NCI-H446 treated with DMSO at 0.1 percent for 48 hours (cell line): ENCODE measurements around the gene MUC20.
"Not testable (repeated sequence)": the region's sequence is repeated elsewhere in the genome, so short reads cannot be mapped to it uniquely, and the experiment has no call there.

ENCODE experiments used
- DNase-seq: peaks from one replicate; lab custom pipeline; 2025; lab: John Stamatoyannopoulos, UW

Gene MUC20

GRCh38 chr3:195731356-195731905 is 10.7 kb downstream of the MUC20 start:
- DNase-seq: no peak

DNA sequence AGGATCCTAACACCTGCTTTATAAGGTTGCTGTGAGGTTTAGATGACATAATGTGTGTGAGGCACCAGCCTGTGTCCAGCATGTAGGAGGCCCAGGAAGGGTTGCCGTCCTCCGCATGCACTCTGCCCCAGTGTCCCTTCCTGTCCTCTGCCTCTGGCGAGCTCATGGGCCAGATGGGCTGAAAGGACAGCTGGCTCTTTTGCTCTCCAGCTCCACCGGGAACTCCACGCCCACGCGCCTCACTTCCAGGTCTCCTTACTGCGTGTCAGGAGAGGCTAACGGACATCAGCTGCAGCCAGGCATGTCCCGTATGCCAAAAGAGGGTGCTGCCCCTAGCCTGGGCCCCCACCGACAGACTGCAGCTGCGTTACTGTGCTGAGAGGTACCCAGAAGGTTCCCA is 12.2 kb downstream of the MUC20 start:
- no peak for DNase-seq

DNA sequence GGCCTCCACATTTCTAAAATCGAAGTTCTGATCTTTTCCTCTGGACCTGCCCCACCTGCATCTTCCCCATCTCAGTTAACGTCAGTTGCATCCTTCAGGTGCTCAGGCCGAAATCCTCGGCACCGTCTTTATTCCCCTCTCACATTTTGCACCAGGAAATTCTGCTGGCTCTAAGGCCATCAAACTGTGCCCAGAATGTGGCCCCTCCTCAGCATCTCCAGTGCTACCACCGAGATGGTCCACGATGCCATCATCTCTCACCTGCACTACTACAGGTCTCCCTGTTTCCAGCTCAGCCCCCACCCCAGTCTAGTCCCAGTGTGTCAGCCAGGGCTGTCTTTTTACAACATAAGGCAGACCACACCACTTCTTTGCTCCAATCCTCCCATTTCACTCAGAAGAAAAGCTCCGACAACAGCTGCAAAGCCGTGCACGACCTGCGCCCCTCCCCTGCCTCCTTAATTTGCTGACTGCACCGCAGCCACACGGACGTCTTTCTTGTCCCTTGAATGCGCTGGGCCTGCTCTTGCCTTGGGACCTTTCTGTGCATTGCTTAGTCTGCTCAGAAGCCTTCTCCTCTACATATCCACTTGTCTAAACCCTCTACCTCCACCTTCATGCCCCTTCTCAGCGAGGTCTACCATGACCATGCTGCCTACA is 14.4 kb downstream of the MUC20 start:
- no peak for DNase-seq

DNA sequence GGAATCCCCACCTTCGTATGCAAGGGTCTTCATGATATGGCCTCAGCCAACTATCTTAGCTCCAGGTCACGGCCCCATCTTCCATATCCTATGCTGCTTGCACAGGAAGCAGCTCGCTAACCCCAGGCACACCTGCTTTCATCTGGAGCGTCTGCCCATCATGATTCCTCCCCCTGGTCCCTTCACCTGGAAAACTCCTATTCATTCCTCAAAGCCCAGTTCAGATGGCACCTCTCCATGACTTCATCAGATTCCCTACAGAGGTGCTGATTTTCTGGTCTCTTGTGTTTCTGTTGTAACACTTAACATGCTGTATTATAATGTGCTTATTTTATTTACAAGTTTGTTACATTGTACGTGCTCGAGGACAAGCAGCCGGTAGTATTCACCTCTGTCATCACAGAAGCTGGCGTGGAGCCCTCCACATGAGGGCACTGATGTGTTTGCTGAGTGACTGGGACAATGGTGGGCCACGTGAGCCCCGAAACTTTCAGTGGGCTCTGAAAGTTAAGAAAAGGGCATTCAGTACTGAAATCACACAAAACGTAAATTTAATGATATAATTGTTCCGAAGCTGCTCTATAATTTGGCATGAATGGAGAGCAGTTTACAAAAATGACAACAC is 16.2 kb downstream of the MUC20 start:
- DNase-seq: no peak

DNA sequence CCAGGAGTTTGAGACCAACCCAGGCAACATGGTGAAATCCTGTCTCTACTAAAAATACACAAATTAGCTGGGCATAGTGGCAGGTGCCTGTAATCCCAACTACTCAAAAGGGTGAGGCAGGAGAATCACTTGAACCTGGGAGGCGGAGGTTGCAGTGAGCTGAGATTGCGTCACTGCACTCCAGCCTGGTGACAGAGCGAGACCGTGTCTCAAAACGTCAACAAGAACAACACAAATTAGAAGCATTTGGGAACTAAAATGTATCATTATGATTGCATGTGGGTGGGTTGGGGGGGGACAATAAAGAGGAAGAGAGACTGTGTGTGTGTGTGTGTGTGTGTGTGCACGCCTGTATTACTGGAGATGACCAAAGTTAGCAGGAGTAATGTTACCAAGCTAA is 17.0 kb downstream of the MUC20 start:
- not testable (repeated sequence) for DNase-seq

DNA sequence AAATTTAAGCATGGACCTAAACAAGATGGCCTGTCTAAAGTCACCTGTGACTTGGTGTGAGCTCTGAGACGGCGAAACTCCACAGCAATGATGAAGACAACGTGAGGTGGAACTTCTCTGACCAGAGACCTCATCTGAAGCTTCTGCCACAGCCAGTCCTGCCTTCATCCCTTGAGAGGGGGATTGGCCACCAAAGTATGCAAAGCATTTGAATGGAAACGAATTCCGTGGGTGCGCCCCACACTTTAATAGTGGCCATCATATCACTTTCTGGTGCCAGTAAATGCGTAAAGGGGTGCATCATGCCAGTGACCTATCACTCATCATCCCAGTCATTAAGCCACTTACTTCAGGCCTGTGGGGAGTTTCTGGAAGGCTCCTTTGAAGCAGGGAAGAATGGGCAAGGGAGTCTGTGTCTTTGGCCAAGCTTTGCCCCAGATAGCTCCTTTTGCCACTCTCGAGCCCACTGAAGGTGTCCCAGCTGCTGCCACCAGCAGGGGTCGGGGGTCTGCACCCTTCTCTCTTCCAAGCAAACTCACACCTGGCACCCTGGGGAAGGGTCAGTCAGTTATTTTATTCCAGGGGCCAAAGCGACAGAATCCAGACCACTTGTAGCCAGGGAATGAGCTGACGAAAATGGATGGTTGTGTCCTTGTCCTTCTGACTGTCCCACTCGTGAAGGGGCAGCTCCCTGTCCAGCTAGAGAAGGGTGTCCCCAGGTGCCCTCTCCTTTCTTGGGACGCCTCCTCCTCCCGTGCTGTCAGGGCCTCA is 17.7 kb downstream of the MUC20 start:
- DNase-seq: no peak

- DNase-seq: no peak
Measured at GRCh38 chr3:195739561-195740111, 18.9 kb downstream of the MUC20 start.

DNA sequence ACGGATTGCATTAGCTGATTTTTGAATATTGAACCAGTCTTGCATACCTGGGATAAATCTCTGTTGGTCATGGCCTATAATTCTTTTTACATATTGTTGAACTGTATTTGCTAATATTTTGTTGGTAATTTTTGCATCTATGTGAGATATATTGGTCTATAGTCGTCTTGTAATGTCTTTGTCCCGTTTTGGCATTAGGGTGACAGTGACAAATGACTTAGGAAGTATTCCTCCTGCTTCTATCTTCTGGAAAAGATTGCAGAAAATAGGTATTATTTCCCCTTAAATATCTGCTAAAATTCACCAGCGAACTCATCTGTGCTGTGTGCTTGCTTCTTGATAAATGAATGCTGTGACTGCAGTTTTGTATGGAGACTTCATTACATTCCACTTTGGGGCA is 23.7 kb downstream of the MUC20 start:
- DNase-seq: no peak

DNA sequence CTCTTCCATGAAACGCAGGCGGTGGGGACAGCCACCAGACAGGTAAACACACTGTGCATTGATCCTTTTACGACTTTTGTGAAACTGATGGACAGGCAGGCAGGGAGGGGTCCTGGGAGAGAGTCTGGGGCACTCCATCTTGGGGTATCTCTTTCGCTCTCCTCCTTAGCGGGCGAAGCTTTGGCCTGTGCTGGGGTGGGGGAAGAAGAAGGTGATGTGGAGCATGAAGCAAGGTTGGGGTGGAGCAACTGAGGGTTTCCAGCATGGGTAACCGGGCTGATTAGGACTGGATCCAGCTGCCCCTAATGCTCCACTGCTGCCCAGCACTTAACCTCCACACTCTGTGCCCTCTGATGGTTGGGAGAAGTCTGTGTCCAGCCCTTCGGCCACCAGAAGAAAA is 25.6 kb downstream of the MUC20 start:
- DNase-seq: no peak

GRCh38 chr3:195746751-195747150 is 26.0 kb downstream of the MUC20 start:
- DNase-seq: no peak

DNA sequence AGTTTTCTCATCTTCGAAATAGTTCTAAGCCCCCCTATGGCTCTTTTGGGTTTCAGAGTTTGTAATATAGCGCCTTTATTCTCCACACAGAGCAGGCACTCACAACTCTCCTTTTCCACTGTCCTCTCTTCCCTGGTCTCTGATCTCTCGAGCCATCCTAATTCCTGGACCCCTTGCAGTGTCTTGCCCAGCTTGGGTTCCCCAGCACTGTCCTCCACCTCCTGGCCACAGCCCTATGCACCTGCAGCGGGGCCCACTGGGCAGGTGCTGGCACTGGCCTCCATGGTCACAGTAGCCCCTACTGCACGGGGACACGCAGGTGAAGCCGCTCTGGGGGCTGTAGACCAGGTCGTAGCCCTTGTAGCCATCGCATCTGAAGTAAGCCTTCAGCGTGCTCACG is 27.9 kb downstream of the MUC20 start:
- no peak for DNase-seq

DNA sequence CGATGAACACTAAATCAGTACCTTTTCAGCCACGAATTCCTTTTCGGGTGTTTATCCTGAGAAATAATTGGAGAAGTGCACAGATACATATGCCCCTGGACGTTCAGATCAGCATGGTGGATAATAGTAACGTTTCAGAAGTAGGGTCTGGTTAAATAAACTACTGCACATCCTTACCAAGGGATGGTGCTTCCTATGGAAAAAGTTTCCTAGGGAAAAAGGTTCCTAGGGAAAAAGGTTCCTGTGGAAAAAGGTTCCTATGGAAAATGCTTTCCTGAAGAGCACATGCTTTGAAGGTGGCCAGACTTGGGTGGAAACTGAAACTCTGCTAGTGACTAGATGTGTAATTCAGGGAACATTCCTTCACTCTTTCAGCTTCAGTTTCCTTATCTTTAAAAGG is 28.3 kb downstream of the MUC20 start:
- not testable (repeated sequence) for DNase-seq

GRCh38 chr3:195750797-195751520 is 30.2 kb downstream of the MUC20 start:
- DNase-seq: no peak

- DNase-seq: no peak
Measured at GRCh38 chr3:195751560-195751959, 30.8 kb downstream of the MUC20 start.

DNA sequence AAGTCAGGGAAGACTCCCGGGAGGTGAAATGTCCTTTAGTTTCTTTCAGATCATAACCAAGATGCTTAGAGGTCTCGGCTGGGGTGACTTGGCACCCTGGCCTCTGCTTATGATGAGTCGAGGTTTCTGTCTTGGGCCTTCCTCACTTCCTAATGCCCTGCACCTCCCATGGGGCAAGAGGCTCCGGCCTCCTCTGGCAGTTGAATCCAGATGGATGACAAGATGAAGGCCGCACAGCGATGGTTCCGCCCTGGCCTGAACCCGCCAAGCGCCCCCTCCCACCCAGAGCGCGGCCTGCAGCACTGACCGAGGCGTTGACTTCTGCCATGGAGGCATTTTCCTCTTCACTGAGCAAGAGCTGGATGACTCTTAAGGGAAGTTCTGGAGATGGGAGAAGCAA is 31.3 kb downstream of the MUC20 start:
- DNase-seq: no peak

- DNase-seq: no peak
Measured at GRCh38 chr3:195752546-195753331, 32.0 kb downstream of the MUC20 start.

DNA sequence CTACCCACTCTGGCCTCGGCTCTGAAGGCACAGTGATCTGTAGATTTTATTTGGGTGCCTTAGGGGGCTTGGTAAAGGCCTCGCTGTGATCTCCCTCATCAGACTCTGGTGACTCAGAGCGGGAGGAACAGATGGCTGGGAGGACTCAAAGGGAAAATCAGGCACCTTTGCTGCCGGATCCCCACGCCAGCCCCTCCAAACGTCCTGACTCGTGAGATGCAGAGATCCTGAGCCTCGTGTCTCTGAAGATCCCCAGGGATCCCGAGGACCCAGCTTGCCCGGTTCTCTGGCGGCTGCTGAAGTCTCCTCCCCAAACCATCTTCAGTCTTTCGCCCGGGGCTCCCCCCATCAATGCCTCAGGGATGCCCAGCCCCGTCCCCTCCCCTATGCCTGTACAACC is 32.8 kb downstream of the MUC20 start:
- DNase-seq: no peak

- DNase-seq: no peak
Measured at GRCh38 chr3:195754141-195754540, 33.4 kb downstream of the MUC20 start.

DNA sequence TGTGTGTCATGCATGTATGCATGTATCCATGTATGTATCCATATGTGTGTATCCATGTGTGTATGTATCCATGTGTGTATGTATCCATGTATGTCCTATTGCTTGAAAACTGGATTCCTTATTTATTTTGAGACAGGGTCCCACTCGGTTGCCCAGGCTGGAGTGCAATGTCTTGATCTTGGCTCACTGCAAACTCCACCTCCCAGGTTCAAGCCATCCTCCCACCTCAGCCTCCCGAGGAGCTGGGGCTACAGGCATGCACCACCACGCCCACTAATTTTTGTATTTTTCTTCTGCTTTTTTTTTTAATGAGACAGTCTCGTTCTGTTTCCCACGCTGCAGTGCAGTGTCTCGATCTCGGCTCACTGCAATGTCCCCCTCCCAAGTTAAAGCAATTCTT is 34.1 kb downstream of the MUC20 start:
- DNase-seq: no peak

DNA sequence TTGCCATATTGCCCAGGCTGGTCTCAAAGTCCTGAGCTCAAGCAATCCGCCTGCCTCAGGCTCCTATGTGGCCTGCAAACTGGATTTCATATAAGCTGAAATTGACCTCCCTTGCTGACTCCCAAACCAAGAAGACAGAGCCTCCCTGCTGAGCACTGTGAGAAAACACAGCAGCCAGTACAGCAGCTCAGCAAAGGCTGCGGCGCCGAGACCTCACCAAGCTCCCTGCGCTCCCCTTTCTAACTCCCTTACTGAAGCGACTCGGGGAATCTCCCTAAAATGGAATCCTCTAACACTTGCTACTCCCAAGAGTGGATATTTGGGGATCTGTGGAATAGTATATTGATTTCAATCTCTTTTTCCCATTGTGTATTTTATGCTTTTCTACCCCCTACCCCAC is 34.6 kb downstream of the MUC20 start:
- DNase-seq: no peak
